K562 (cell line): ENCODE data around the gene SPDEF. TPM values are rescaled to one million over a fixed set of nuclear protein-coding genes. Genes with fewer than 3 reads are reported as not detected.

Source experiments
- ATAC-seq: fragments of 200-7000 bp; cut with Tn5 transposase; 3 replicates; pipeline ENCODE4 v1.9.1; 2020; ENCODE audit warnings: moderate library complexity
- BruUV-seq: library from RNA; stranded (reverse); fragments of 400-500 nt; replicated peaks from 2 replicates; lab custom pipeline; 2021; lab: Mats Ljungman, UMichigan
- CTCF ChIA-PET: fragments of 300-600 bp; formaldehyde crosslinking; extraction: SDS; loops from one replicate; lab custom pipeline; 2021; ENCODE audit warnings: low intra/inter-chr PET ratio; lab: Yijun Ruan, JAX
- POLR2A ChIA-PET: fragments of 300-600, 350-650 bp; sonication (Branson Sonifier 250); formaldehyde crosslinking; extraction: SDS; loops from one replicate; lab custom pipeline; 2021; ENCODE audit warnings: antibody characterized with exemption, inconsistent platforms; lab: Yijun Ruan, JAX
- DNase-seq, 4 experiments: peaks; one replicate each; pipeline versions ENCODE4 v3.0.0 to v3.0.0-alpha.2; 2011 to 2018; ENCODE audit warnings: low spot score in 3 of 4, mixed read lengths in 3 of 4; ENCODE audit errors: extremely low read depth in 1 of 4
- FAIRE-seq: peaks from 2 replicates; lab custom pipeline; 2011; peaks lifted over from hg19 to GRCh38; lab: Jason Lieb, UNC
- H2AFZ ChIP-seq: 2 replicates; pipeline ENCODE4 v1.6.0; 2011; ENCODE audit warnings: low read depth, low read length, control low read depth, inconsistent platforms
- H3K27ac ChIP-seq: fragments of 200-600 bp; 3 replicates; pipeline ENCODE4 v1.8.0; 2011; ENCODE audit warnings: low read depth, mild to moderate bottlenecking, control low read depth, inconsistent platforms, low read length, moderate library complexity, mixed read lengths; ENCODE audit errors: extremely low read depth
- H3K27me3 ChIP-seq, 2 experiments: fragments of 300-600 bp in 1 of 2; 2 replicates in 1 of 2; 3 replicates in 1 of 2; pipeline versions ENCODE4 v1.6.0 to v1.8.0; 2011; ENCODE audit warnings: inconsistent platforms in 2 of 2, low read length in 2 of 2, mild to moderate bottlenecking in 1 of 2, mixed read lengths in 1 of 2, moderate library complexity in 1 of 2; ENCODE audit not compliant: control insufficient read depth in 2 of 2, insufficient read depth in 2 of 2
- H3K36me3 ChIP-seq: fragments of 300-600 bp; 3 replicates; pipeline ENCODE4 v1.8.0; 2011; ENCODE audit warnings: mild to moderate bottlenecking, low read length, inconsistent platforms; ENCODE audit not compliant: control insufficient read depth, insufficient read depth
- H3K4me1 ChIP-seq, 2 experiments: fragments of 200-600 bp in 1 of 2; replicated peaks in 1 of 2; 2 replicates in 1 of 2; 3 replicates in 1 of 2; pipeline versions ENCODE4 v1.5.1 to v1.8.0; 2011; ENCODE audit warnings: inconsistent platforms in 2 of 2, low read length in 2 of 2, mild to moderate bottlenecking in 1 of 2, mixed read lengths in 1 of 2, moderate library complexity in 1 of 2; ENCODE audit not compliant: control insufficient read depth in 2 of 2, insufficient read depth in 2 of 2
- H3K4me2 ChIP-seq: 2 replicates; pipeline ENCODE4 v1.6.1; 2011; ENCODE audit warnings: low read length, control low read depth, inconsistent platforms, mixed read lengths; ENCODE audit not compliant: insufficient read depth
- H3K4me3 ChIP-seq: fragments of 200-600 bp; sonication (generic), shearing (Covaris generic); 2 replicates; pipeline ENCODE4 v1.5.1; 2016; ENCODE audit warnings: control low read depth, inconsistent platforms
- H3K79me2 ChIP-seq: fragments of 200-600 bp; 3 replicates; pipeline ENCODE4 v1.8.0; 2011; ENCODE audit warnings: low read length, inconsistent platforms; ENCODE audit not compliant: control insufficient read depth, insufficient read depth
- H3K9ac ChIP-seq, 2 experiments: 2 replicates each; pipeline versions ENCODE4 v1.6.0 to v1.6.1; 2011; ENCODE audit warnings: low read depth in 2 of 2, low read length in 2 of 2, control low read depth in 1 of 2, inconsistent platforms in 1 of 2, mild to moderate bottlenecking in 1 of 2, mixed read lengths in 1 of 2; ENCODE audit not compliant: insufficient read depth in 1 of 2
- H3K9me1 ChIP-seq: one replicate; pipeline ENCODE4 v1.6.0; 2011; ENCODE audit warnings: inconsistent platforms, mild to moderate bottlenecking, low read length, moderate library complexity; ENCODE audit not compliant: control insufficient read depth, insufficient read depth
- H3K9me3 ChIP-seq: replicated peaks from 2 replicates; pipeline ENCODE4 v1.5.1; 2011; ENCODE audit warnings: low read depth, low read length, inconsistent platforms; ENCODE audit not compliant: control insufficient read depth, insufficient read depth
- H4K20me1 ChIP-seq: replicated peaks from 2 replicates; pipeline ENCODE4 v1.6.1; 2011; ENCODE audit warnings: low read length, inconsistent platforms, mixed read lengths; ENCODE audit not compliant: control insufficient read depth, insufficient read depth
- ASH1L ChIP-seq: fragments of 450-650 bp; IDR thresholded peaks from 2 replicates; pipeline ENCODE4 v1.6.1; 2018; ENCODE audit warnings: borderline replicate concordance, mild to moderate bottlenecking, low read depth; ENCODE audit not compliant: partially characterized antibody
- E2F3 ChIP-seq: fragments of 250-450 bp; sonication (Bioruptor Pico); IDR thresholded peaks from 2 replicates; pipeline ENCODE4 v1.4.0; 2020; ENCODE audit warnings: mild to moderate bottlenecking
- ETS2 ChIP-seq: IDR thresholded peaks from 2 replicates; pipeline ENCODE4 v1.6.1; 2016; ENCODE audit warnings: borderline replicate concordance, missing genetic modification characterization, mild to moderate bottlenecking, moderate library complexity, missing compliant biosample characterization; ENCODE audit not compliant: poor library complexity, severe bottlenecking
- HINFP ChIP-seq: fragments of 450-650 bp; conservative IDR thresholded peaks from 2 replicates; pipeline ENCODE4 v1.6.1; 2016; ENCODE audit warnings: missing genetic modification characterization, low read depth, mild to moderate bottlenecking, control low read depth, missing compliant biosample characterization
- TFAP4 ChIP-seq: sonication (generic); formaldehyde crosslinking; IDR thresholded peaks from 2 replicates; pipeline ENCODE4 v1.8.0; 2022; ENCODE audit warnings: missing genetic modification reagents, mild to moderate bottlenecking, moderate library complexity, borderline replicate concordance
- TRIM28 ChIP-seq: fragments of 450-650 bp; IDR thresholded peaks from 2 replicates; pipeline ENCODE4 v1.6.1; 2017
- ZEB2 ChIP-seq: fragments of 450-650 bp; IDR thresholded peaks from 2 replicates; pipeline ENCODE4 v1.6.1; 2016
- ZNF778 ChIP-seq: fragments of 450-650 bp; formaldehyde crosslinking; IDR thresholded peaks from 2 replicates; pipeline ENCODE4 v1.4.0; 2020; ENCODE audit warnings: mild to moderate bottlenecking, moderate library complexity
- WGBS: fragments of 100-300 bp; shearing (Covaris generic); methylation state at CpG from one replicate; pipeline ENCODE4 v1.1.6; 2016; ENCODE audit warnings: low coverage, mixed read lengths; ENCODE audit not compliant: insufficient coverage; ENCODE audit errors: missing lambda C conversion rate; 5-methylcytosine and 5-hydroxymethylcytosine counted together
- in situ Hi-C: fragments of 300-500 bp; cut with MboI; formaldehyde crosslinking; loops from 4 replicates; pipeline ENCODE4 v1.15.0; 2018; ENCODE audit warnings: inconsistent platforms, mixed read lengths
- intact Hi-C: fragments of 100-400 bp; cut with micrococcal nuclease; formaldehyde crosslinking; loops from 2 replicates; pipeline ENCODE4 v1.14.2; 2022
- polyA plus RNA-seq, 8 experiments: library from polyadenylated mRNA; depleted of rRNA in 4 of 8; stranded (reverse) in 5 of 8; unstranded in 3 of 8; fragments of >200 nt; fragmentation: Nextera tagmentation in 2 of 8; fragmentation: Illumina TruSeq in 1 of 8; extraction: Ambion mirVana in 2 of 8; extraction: Trizol in 1 of 8; gene quantifications; 2 replicates each; pipeline versions ENCODE4 v1.2.1 to v1.2.3, GENCODE V29; 2011 to 2014; ENCODE audit warnings: inconsistent platforms in 1 of 8, missing spikeins in 1 of 8
- total RNA-seq, 7 experiments: library from RNA; depleted of rRNA in 6 of 7; stranded (reverse); fragments of >200 nt in 6 of 7; fragmentation: Illumina TruSeq in 2 of 7; extraction: Trizol in 2 of 7; gene quantifications; 2 replicates each; pipeline versions ENCODE4 v1.2.1 to v1.2.3, GENCODE V29; 2011 to 2021; ENCODE audit warnings: low replicate concordance in 1 of 7

SPDEF gene
- total and polyA plus RNA-seq, 9 of the 15 experiments (the other 6 are each of a cell fraction or from before 2014, with no cell fraction given): 0.04 to 0.12 (median 0.11) TPM; not detected in 5

GRCh38 chr6:34496103-34496685 lies 59.9 kb downstream of the SPDEF start (continued):
- TF ChIP-seq E2F3 (CRISPR knock-in tag): no peak

GRCh38 chr6:34494973-34495372 lies 61.2 kb downstream of the SPDEF start:
- Histone ChIP-seq H4K20me1 (no peaks in the 10 kb centered on the region), H3K4me1 (peaks cover 11 to 12% of the 10 kb centered on the region in 2 experiments; a peak in 4 of 5 replicates), H3K4me2 (no peak overlapping the region), H3K27me3 (no peaks in the 10 kb centered on the region), H2AFZ (no peak overlapping the region), H3K27ac (no peak overlapping the region), H3K79me2 (no peaks in the 10 kb centered on the region), H3K36me3 (no peaks in the 10 kb centered on the region), H3K4me3 (no peak overlapping the region), H3K9ac (no peak overlapping the region), H3K9me3 (peaks cover 2% of the 10 kb centered on the region; the same call in 1 of the 2 replicates), H3K9me1 (no peaks in the 10 kb centered on the region)
- DNase-seq (peak in 1 of 4 experiments; percentile 4), FAIRE-seq (no peak), ATAC-seq (no peak)
- WGBS: 23% methylated on average over 3 of the region's 3 CpGs
- intact Hi-C loops (no loop called here), in situ Hi-C loops (no loop called here)
- no peak for TF ChIP-seq ZEB2
- no peak for TF ChIP-seq HINFP (tag)
- no peak for TF ChIP-seq TRIM28
- no peak for TF ChIP-seq TFAP4 (CRISPR knock-in tag)
- TF ChIP-seq ETS2 (tag): no peak
- no peak for TF ChIP-seq ZNF778 (CRISPR knock-in tag)
- TF ChIP-seq ASH1L: no peak
- ChIA-PET POLR2A (interaction anchor here (0.9 to 1.6 kb wide), 4 partner anchors 11 to 23 kb away, joined by 3 to 5 read pairs (median 4); no protein-coding TSS in a partner anchor), CTCF (interaction anchor here (0.6 kb wide), 1 partner anchor 141 kb away, joined by 4 read pairs; no protein-coding TSS in a partner anchor)
- BruUV-seq: no TSS peak
